Effector memory CD4-positive, alpha-beta T cell (primary cell): ENCODE data around the gene EOLA1.
"Not testable (repeated sequence)": the region's sequence is repeated elsewhere in the genome, so short reads cannot be mapped to it uniquely, and the experiment has no call there.

ENCODE experiments used
- DNase-seq, 3 donors: peaks; one replicate each; pipeline ENCODE4 v3.0.0-alpha.2; 2020
- H3K27ac ChIP-seq: 2 replicates; pipeline ENCODE4 v1.7.0; 2013; ENCODE audit warnings: mild to moderate bottlenecking, low read length, moderate library complexity; ENCODE audit not compliant: insufficient read depth, poor library complexity, severe bottlenecking
- H3K27me3 ChIP-seq: replicated peaks from 2 replicates; pipeline ENCODE4 v1.7.0; 2013; ENCODE audit warnings: mild to moderate bottlenecking, low read length; ENCODE audit not compliant: insufficient read depth, control insufficient read depth, poor library complexity, severe bottlenecking
- H3K36me3 ChIP-seq: 2 replicates; pipeline ENCODE4 v1.7.0; 2013; ENCODE audit warnings: mild to moderate bottlenecking, low read length, moderate library complexity; ENCODE audit not compliant: control insufficient read depth, insufficient read depth
- H3K4me1 ChIP-seq: 2 replicates; pipeline ENCODE4 v1.7.0; 2013; ENCODE audit warnings: low read length, mild to moderate bottlenecking; ENCODE audit not compliant: control insufficient read depth, insufficient read depth, poor library complexity, severe bottlenecking
- H3K4me3 ChIP-seq: 2 replicates; pipeline ENCODE4 v1.7.0; 2013; ENCODE audit warnings: low read length, low read depth, mild to moderate bottlenecking; ENCODE audit not compliant: insufficient read depth, poor library complexity, severe bottlenecking
- H3K9me3 ChIP-seq: 2 replicates; pipeline ENCODE4 v1.7.0; 2013; ENCODE audit warnings: mild to moderate bottlenecking, low read length, moderate library complexity; ENCODE audit not compliant: control insufficient read depth

The EOLA1 gene

DNA sequence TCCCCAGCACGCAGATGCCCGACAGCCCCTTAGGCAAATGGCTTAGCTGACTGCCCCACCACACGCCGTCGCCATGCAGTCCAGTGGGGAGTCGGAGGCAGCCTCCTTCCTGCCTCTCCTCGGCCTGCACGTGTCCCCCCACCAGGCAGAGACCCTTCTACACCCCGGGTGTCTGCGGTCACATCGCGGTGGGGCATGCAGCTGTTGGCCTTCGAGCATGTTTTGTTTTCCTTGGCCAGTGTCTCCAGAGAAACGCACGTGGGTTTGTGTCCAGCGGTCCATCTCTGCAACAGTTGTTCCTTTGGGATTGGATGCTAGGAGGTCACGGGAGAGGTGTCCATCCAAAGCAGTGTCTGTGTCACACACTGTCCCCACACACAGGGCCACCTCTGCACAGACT lies 54.4 kb downstream of the EOLA1 start, which contains the start of gene HSFX2:
Gene HSFX2, minus strand, starts transcription at position 101 of the 400 bp plus-strand sequence. CDS start 614 bp downstream, outside the sequence.
- not testable (repeated sequence) for H3K9me3 ChIP-seq, H3K4me3 ChIP-seq, H3K4me1 ChIP-seq

DNA sequence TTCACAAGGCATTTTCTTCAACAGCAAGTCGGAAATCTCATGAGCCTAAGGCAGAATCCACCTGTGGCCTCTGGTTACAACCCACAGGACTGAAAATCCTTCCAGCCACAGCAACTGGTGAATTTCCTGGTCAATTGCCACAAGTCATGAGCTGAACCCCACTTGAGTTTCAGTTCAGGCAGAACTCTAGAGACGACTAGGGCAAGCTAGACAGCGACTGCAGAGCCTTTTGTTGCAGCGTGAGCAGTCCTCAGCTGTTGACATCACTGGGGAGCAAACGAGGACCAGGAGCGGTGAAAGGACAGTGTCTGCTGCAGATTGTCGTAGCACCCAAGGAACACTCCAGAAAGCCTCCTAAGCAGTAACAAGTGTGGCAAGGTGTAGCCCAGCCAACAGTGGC lies 55.1 kb downstream of the EOLA1 start:
- not testable (repeated sequence) for H3K9me3 ChIP-seq, H3K27me3 ChIP-seq, H3K27ac ChIP-seq

More for the DNA sequence above, 54.4 kb downstream of the EOLA1 start, which contains the start of gene HSFX2:
- H3K36me3 ChIP-seq, H3K27ac ChIP-seq, H3K27me3 ChIP-seq, DNase-seq: not testable (repeated sequence)

More for the DNA sequence above, 55.1 kb downstream of the EOLA1 start:
- H3K36me3 ChIP-seq, H3K4me3 ChIP-seq, H3K4me1 ChIP-seq, DNase-seq: not testable (repeated sequence)
